AG08396 (cell line): ENCODE data around the gene SPAG9.

ENCODE experiments used
- DNase-seq: peaks from one replicate; pipeline ENCODE4 v3.0.0; 2012; ENCODE audit warnings: low spot score, mixed read lengths

The SPAG9 gene

GRCh38 chr17:50938821-50939541 is 181.7 kb downstream of the SPAG9 start:
- no peak for DNase-seq

GRCh38 chr17:50935996-50936266 is 184.7 kb downstream of the SPAG9 start:
- DNase-seq = no peak

GRCh38 chr17:50935221-50935995 is 185.3 kb downstream of the SPAG9 start:
- no peak for DNase-seq

- DNase-seq = no peak
Observed at GRCh38 chr17:50934672-50935220, 185.9 kb downstream of the SPAG9 start.

- no peak for DNase-seq
Observed at GRCh38 chr17:50934161-50934560, 186.5 kb downstream of the SPAG9 start.

GRCh38 chr17:50931144-50931908 is 189.3 kb downstream of the SPAG9 start:
- peak; percentile 88 for DNase-seq

- DNase-seq = no peak
Observed at GRCh38 chr17:50928646-50929045, 192.0 kb downstream of the SPAG9 start.

GRCh38 chr17:50927287-50927686 is 193.4 kb downstream of the SPAG9 start:
- DNase-seq = no peak

- DNase-seq = no peak
Observed at GRCh38 chr17:50926523-50926922, 194.1 kb downstream of the SPAG9 start.

GRCh38 chr17:50925296-50925891 is 195.3 kb downstream of the SPAG9 start:
- DNase-seq = no peak

GRCh38 chr17:50924800-50925199 is 195.9 kb downstream of the SPAG9 start:
- no peak for DNase-seq

GRCh38 chr17:50924300-50924699 is 196.4 kb downstream of the SPAG9 start:
- no peak for DNase-seq

GRCh38 chr17:50923611-50924010 is 197.1 kb downstream of the SPAG9 start:
- no peak for DNase-seq

- DNase-seq = no peak
Observed at GRCh38 chr17:50922721-50923405, 197.8 kb downstream of the SPAG9 start.

- peak; percentile 43 for DNase-seq
Observed at GRCh38 chr17:50922107-50922506, 198.6 kb downstream of the SPAG9 start.

- no peak for DNase-seq
Observed at GRCh38 chr17:50920891-50921586, 199.6 kb downstream of the SPAG9 start.

GRCh38 chr17:50920041-50920410 is 200.6 kb downstream of the SPAG9 start:
- no peak for DNase-seq

GRCh38 chr17:50919321-50920040 is 201.2 kb downstream of the SPAG9 start:
- peak; percentile 93 for DNase-seq

GRCh38 chr17:50918933-50919296 is 201.8 kb downstream of the SPAG9 start:
- DNase-seq = no peak
